HUES64 (cell line): ENCODE measurements around the gene FSTL3.

ENCODE experiments used
- H3K27ac ChIP-seq: 2 replicates; pipeline ENCODE4 v1.7.0; 2013; ENCODE audit warnings: low read depth, low read length, inconsistent platforms
- H3K27me3 ChIP-seq: 2 replicates; pipeline ENCODE4 v1.6.1; 2013; ENCODE audit warnings: mild to moderate bottlenecking, low read length; ENCODE audit not compliant: insufficient read depth
- H3K36me3 ChIP-seq: 2 replicates; pipeline ENCODE4 v1.6.1; 2013; ENCODE audit warnings: mild to moderate bottlenecking, low read length; ENCODE audit not compliant: insufficient read depth
- H3K4me1 ChIP-seq: 2 replicates; pipeline ENCODE4 v1.6.1; 2013; ENCODE audit warnings: mild to moderate bottlenecking, low read length, moderate library complexity; ENCODE audit not compliant: insufficient read depth
- H3K4me3 ChIP-seq: 2 replicates; pipeline ENCODE4 v1.5.1; 2013; ENCODE audit warnings: mild to moderate bottlenecking, low read length, moderate library complexity
- H3K9ac ChIP-seq: 2 replicates; pipeline ENCODE4 v1.6.1; 2013; ENCODE audit warnings: mild to moderate bottlenecking, low read depth, low read length
- H3K9me3 ChIP-seq: 2 replicates; pipeline ENCODE4 v1.6.1; 2013; ENCODE audit warnings: low read depth, low read length; ENCODE audit not compliant: insufficient read depth
- WGBS: fragments of 150-250, 120-280 bp; methylation state at CpG from one replicate; pipeline ENCODE4 v1.1.7; 2013; ENCODE audit warnings: missing lambda C conversion rate; 5-methylcytosine and 5-hydroxymethylcytosine counted together

FSTL3 gene

GRCh38 chr19:656751-657559 lies 19.2 kb upstream of the FSTL3 start:
- Histone ChIP-seq H3K27ac (no peak overlapping the region), H3K4me1 (peaks cover 1% of the 10 kb centered on the region; the same call in 1 of the 2 replicates)
- 95% methylated on average over 43 of the region's 43 CpGs for WGBS

DNA sequence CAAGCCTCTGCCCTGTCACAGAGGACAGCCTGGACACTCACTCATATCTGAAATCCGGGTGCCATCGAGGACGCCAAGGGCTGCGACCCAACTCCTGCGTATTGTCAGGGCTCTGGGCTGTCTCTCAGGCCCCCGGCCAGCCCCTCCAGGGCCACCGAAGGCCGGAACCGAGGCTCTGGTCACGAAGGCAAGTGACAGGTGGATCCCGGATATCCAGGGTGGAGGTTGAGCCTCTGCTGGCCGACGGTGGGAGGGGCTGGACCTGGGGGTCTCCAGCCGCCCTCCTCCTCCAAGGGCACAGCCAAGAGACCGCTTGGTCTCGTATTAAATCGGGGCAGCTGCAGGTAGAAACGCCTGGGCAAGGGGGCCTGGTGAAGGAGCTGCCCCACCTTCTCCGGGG lies 18.6 kb upstream of the FSTL3 start:
- 92% methylated on average over 19 of the region's 19 CpGs for WGBS

More at GRCh38 chr19:656751-657559, 19.2 kb upstream of the FSTL3 start:
- Histone ChIP-seq H3K9me3 (no peaks in the 10 kb centered on the region), H3K36me3 (peaks cover 29% of the 10 kb centered on the region), H3K9ac (peak overlapping the region; percentile 36; the same call in 1 of the 2 replicates), H3K27me3 (no peaks in the 10 kb centered on the region), H3K4me3 (no peak overlapping the region)

GRCh38 chr19:658059-658839 lies 17.9 kb upstream of the FSTL3 start:
- Histone ChIP-seq H3K4me3 (no peak overlapping the region), H3K27me3 (no peaks in the 10 kb centered on the region), H3K4me1 (peaks cover 3% of the 10 kb centered on the region; the same call in 1 of the 2 replicates), H3K9me3 (no peaks in the 10 kb centered on the region), H3K9ac (no peak overlapping the region), H3K36me3 (peaks cover 17% of the 10 kb centered on the region), H3K27ac (no peak overlapping the region)
- WGBS = 94% methylated on average over 33 of the region's 33 CpGs

More for the DNA sequence above, 18.6 kb upstream of the FSTL3 start:
- H3K27ac ChIP-seq = no peak overlapping the region
- H3K36me3 ChIP-seq = peaks cover 22% of the 10 kb centered on the region
- no peak overlapping the region for H3K4me3 ChIP-seq
- H3K4me1 ChIP-seq = peaks cover 3% of the 10 kb centered on the region; the same call in 1 of the 2 replicates
- no peaks in the 10 kb centered on the region for H3K9me3 ChIP-seq
- H3K9ac ChIP-seq = no peak overlapping the region
- no peaks in the 10 kb centered on the region for H3K27me3 ChIP-seq

GRCh38 chr19:658916-659839 lies 17.0 kb upstream of the FSTL3 start:
- Histone ChIP-seq H3K4me1 (peaks cover 3% of the 10 kb centered on the region; the same call in 1 of the 2 replicates), H3K27ac (no peak overlapping the region), H3K4me3 (no peak overlapping the region), H3K36me3 (0 out of 2 replicates have a peak, but pooled peaks cover 8% of the 10 kb centered on the region), H3K9ac (peak overlapping the region; percentile 31; the same call in 1 of the 2 replicates), H3K27me3 (no peaks in the 10 kb centered on the region), H3K9me3 (no peaks in the 10 kb centered on the region)
- WGBS = 93% methylated on average over 50 of the region's 50 CpGs

DNA sequence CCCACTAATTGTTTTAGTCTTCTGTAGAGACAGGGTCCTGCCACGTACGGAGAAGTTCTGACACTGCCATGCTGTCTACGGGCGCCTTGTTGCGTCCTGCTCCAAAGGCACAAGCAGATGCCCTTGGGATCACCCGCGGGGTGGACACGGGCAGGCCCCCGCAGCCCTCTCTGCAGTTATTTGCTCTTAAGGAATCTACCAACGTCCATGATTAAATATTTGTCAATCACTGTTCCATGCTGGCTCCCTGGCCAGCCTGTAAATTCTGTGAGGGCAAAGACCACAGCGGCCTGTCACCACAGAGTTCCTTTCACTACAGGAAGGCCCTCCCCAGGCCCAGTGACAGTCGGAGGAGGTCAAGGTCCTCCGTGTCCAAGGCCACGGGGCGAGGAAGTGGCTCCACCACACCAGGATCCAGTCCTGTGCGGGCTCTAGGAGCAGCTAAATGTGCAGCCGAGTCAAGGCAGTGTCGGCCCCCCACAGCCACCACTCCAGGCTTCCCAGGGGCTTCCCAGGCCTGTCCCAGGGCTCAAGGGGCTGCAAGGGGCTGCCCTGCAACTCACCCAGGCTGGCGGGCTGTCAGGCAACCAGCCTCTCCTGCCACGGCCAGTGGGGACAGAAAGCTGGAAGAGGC lies 15.3 kb upstream of the FSTL3 start:
- H3K27me3 ChIP-seq = no peaks in the 10 kb centered on the region
- 0 out of 2 replicates have a peak, but pooled peaks cover 8% of the 10 kb centered on the region for H3K36me3 ChIP-seq
- WGBS = 88% methylated on average over 20 of the region's 20 CpGs
- peaks cover 3% of the 10 kb centered on the region; the same call in 1 of the 2 replicates for H3K4me1 ChIP-seq
- H3K9me3 ChIP-seq = no peaks in the 10 kb centered on the region
- H3K4me3 ChIP-seq = peak overlapping the region; percentile 93
- H3K9ac ChIP-seq = peak overlapping the region; percentile 96
- H3K27ac ChIP-seq = peak overlapping the region; percentile 49; the same call in 1 of the 2 replicates

DNA sequence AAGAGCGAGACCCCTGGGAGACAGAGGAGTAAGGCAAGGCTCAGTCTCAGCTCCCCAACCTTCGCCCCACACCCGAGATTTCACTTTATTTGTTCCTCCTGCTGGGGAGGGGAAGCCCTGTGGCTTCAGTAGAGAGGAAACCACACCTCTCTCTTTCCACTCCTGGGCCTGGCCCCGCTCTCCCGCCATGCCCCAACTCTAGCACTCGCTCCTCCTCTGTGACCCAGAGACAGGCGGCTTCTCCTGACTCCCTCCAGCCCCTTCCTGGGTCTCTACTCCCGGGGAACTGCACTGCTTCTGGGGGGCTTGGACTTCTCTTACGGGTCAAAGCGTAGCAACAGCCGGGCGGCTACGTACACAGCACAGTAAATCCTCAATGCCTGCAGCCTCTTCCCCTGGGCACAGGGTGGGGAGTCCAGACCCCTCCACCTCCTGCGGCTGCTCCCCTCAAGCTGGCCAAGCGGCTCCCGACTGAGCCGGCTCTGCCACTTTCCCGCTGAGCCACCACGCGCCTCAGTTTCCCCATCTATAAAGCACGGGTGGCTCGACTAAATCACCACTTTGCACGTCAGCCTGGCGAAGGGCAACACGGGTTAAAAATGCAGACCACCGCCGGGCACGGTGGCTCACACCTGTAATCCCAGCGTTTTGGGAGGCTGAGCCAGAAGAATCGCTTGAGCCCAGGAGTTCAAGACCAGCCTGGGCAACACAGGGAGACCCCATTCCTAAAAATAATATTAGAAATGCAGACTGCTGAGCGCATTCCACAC lies 14.6 kb upstream of the FSTL3 start:
- peaks cover 3% of the 10 kb centered on the region; the same call in 1 of the 2 replicates for H3K4me1 ChIP-seq
- 0 out of 2 replicates have a peak, but pooled peaks cover 8% of the 10 kb centered on the region for H3K36me3 ChIP-seq
- H3K27me3 ChIP-seq = no peaks in the 10 kb centered on the region
- 46% methylated on average over 31 of the region's 31 CpGs for WGBS
- peak overlapping the region; percentile 85 for H3K27ac ChIP-seq
- H3K9ac ChIP-seq = peak overlapping the region; percentile 96
- peak overlapping the region; percentile 93 for H3K4me3 ChIP-seq
- H3K9me3 ChIP-seq = no peaks in the 10 kb centered on the region

- under 1% methylated on average over 81 of the region's 81 CpGs for WGBS
- Histone ChIP-seq H3K36me3 (0 out of 2 replicates have a peak, but pooled peaks cover 7% of the 10 kb centered on the region), H3K27me3 (no peaks in the 10 kb centered on the region), H3K27ac (peak overlapping the region; percentile 85), H3K4me3 (peak overlapping the region; percentile 93), H3K4me1 (peaks cover 3% of the 10 kb centered on the region; the same call in 1 of the 2 replicates), H3K9ac (peak overlapping the region; percentile 96), H3K9me3 (no peaks in the 10 kb centered on the region)
Observed at GRCh38 chr19:662207-662961, 13.8 kb upstream of the FSTL3 start.

GRCh38 chr19:662962-663681 lies 13.1 kb upstream of the FSTL3 start, which contains the start of gene RNF126:
TSS of gene RNF126 (minus strand) at chr19:663214. CDS start at chr19:663121, 93 bp downstream.
- Histone ChIP-seq H3K4me1 (peaks cover 3% of the 10 kb centered on the region; the same call in 1 of the 2 replicates), H3K9me3 (no peaks in the 10 kb centered on the region), H3K4me3 (peak within 1 kb of the TSS; percentile 93), H3K27ac (peak within 1 kb of the TSS; percentile 85), H3K36me3 (0 out of 2 replicates have a peak, but pooled peaks cover 4% of the 10 kb centered on the region), H3K27me3 (no peaks in the 10 kb centered on the region), H3K9ac (peak within 1 kb of the TSS; percentile 96)
- WGBS = 3% methylated on average over 97 of the region's 97 CpGs
